Heart left ventricle (tissue), 13 donors: ENCODE data around the gene ENPP3.

Experiments
- CTCF ChIP-seq, 12 donors: fragments of 200-600 bp; sonication (generic) in 4 of 12; IDR thresholded peaks; one replicate each; pipeline versions ENCODE4 v1.5.0 to v1.8.0; 2018 to 2022; ENCODE audit warnings: antibody characterized with exemption in 12 of 12, mild to moderate bottlenecking in 5 of 12
- POLR2A ChIP-seq, 2 donors: fragments of 450-650 bp; IDR thresholded peaks; one replicate each; pipeline ENCODE4 v1.6.1; 2017; ENCODE audit warnings: antibody characterized with exemption in 2 of 2, mild to moderate bottlenecking in 2 of 2, moderate library complexity in 2 of 2
- donor health status: ischemic (EF 13 %, LVEDD 7.1; RV severe dilation, severe dysfunction).
- donor health status: DM: no; HTN: yes; CAD: no.
- donor health status: DM: no; HTN: no; CAD: no.
- donor health status: ischemic (EF 25% LVEDD 6.9; RV normal size, moderate dysfunction).
- donor health status: ischemic (EF 25% LVEDD 5.7; RV mildly dilated, moderate dysfunction).
- donor health status: ischemic (EF 35%, LVEDD 5.7; RV mildly dilated, moderate dysfunction).
- donor health status: nonischemic (EF 11% LVEDD 7.7; RV severe dilation, severe dysfunction).
- donor health status: DM: yes; HTN: yes; CAD: no.
- donor health status: PGD.
- donor health status: ischemic (EF 29% LVEDD 5.4; RV normal size, mild dysfunction).
- donor health status: nonischemic (EF 23%, LVEDD 6.1; RV moderate dilation, normal function).

DNA sequence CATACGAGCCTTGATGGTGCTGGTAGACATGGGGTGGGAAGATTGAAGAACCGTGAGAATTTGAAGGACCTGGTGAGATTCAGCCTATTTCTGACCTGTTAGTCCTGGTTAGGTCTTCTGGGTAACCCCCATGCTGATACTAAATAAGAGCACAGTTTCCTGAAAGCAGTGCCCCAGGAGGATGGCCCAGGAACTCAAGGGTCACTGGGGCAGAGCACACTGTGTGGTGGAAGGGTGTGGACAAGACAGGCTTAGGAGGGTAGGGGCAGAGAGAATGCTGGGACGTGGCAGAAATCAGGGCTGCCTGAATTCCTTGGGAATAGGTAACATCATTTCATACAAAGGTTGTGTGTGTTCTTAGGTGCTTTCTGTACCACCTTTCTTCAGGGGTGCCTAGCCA is 138.8 kb downstream of the ENPP3 start:
- no peak for TF ChIP-seq CTCF (IDR thresholded peaks at IDR 0.05)
- TF ChIP-seq POLR2A (IDR thresholded peaks at IDR 0.05) = no peak
